HS-27A (cell line): ENCODE data around the gene MUC15.

ENCODE experiments used
- DNase-seq: peaks from one replicate; pipeline ENCODE4 v3.0.0-alpha.2; 2012; ENCODE audit warnings: low read depth, missing footprints

The MUC15 gene

GRCh38 chr11:26575946-26576345, 3.9 kb upstream of the MUC15 start:
- no peak for DNase-seq

GRCh38 chr11:26573896-26574295, 1.8 kb upstream of the MUC15 start:
- DNase-seq: no peak

- no peak for DNase-seq
Observed at GRCh38 chr11:26572770-26573402, 823 bp upstream of the MUC15 start.

- DNase-seq: no peak
Observed at GRCh38 chr11:26569646-26570045, 2.4 kb downstream of the MUC15 start.

GRCh38 chr11:26558190-26558589, 13.9 kb downstream of the MUC15 start:
- DNase-seq: no peak

GRCh38 chr11:26557666-26558065, 14.4 kb downstream of the MUC15 start:
- DNase-seq: no peak

GRCh38 chr11:26556582-26556981, 15.5 kb downstream of the MUC15 start:
- no peak for DNase-seq

- no peak for DNase-seq
Observed at GRCh38 chr11:26554455-26554854, 17.6 kb downstream of the MUC15 start.

- no peak for DNase-seq
Observed at GRCh38 chr11:26553182-26553581, 18.9 kb downstream of the MUC15 start.

GRCh38 chr11:26551186-26551801, 20.8 kb downstream of the MUC15 start:
- DNase-seq: no peak

- no peak for DNase-seq
Observed at GRCh38 chr11:26550022-26550421, 22.0 kb downstream of the MUC15 start.

- no peak for DNase-seq
Observed at GRCh38 chr11:26549176-26549575, 22.9 kb downstream of the MUC15 start.

GRCh38 chr11:26541870-26542269, 30.2 kb downstream of the MUC15 start:
- no peak for DNase-seq

- DNase-seq: no peak
Observed at GRCh38 chr11:26539517-26539916, 32.5 kb downstream of the MUC15 start.

- DNase-seq: no peak
Observed at GRCh38 chr11:26537341-26537740, 34.7 kb downstream of the MUC15 start.

GRCh38 chr11:26527685-26528084, 44.4 kb downstream of the MUC15 start:
- no peak for DNase-seq

GRCh38 chr11:26522912-26523610, 49.0 kb downstream of the MUC15 start:
- peak; percentile 22 for DNase-seq

- no peak for DNase-seq
Observed at GRCh38 chr11:26519469-26519868, 52.6 kb downstream of the MUC15 start.

- no peak for DNase-seq
Observed at GRCh38 chr11:26512196-26512595, 59.9 kb downstream of the MUC15 start.

- DNase-seq: no peak
Observed at GRCh38 chr11:26510756-26511155, 61.3 kb downstream of the MUC15 start.

- DNase-seq: no peak
Observed at GRCh38 chr11:26510164-26510563, 61.9 kb downstream of the MUC15 start.
